ENCODE results near the gene MFAP3L.
"Not testable (repeated sequence)": the region's sequence is repeated elsewhere in the genome, so short reads cannot be mapped to it uniquely, and the experiment has no call there.

The MFAP3L gene

GRCh38 chr4:169985881-169986280, 40.3 kb downstream of the MFAP3L start:
- no peak for DNase-seq

GRCh38 chr4:169984745-169985144, 41.5 kb downstream of the MFAP3L start:
- DNase-seq: no peak

- DNase-seq: no peak
Observed at GRCh38 chr4:169984173-169984572, 42.0 kb downstream of the MFAP3L start.

GRCh38 chr4:169976951-169977350, 49.2 kb downstream of the MFAP3L start:
- DNase-seq: no peak

GRCh38 chr4:169975838-169976796, 50.1 kb downstream of the MFAP3L start:
- DNase-seq: no peak

- DNase-seq: no peak
Observed at GRCh38 chr4:169975131-169975837, 50.9 kb downstream of the MFAP3L start.

GRCh38 chr4:169971456-169972015, 54.7 kb downstream of the MFAP3L start:
- no peak for DNase-seq

- no peak for DNase-seq
Observed at GRCh38 chr4:169968999-169969398, 57.2 kb downstream of the MFAP3L start.

- no peak for DNase-seq
Observed at GRCh38 chr4:169963998-169964397, 62.2 kb downstream of the MFAP3L start.

GRCh38 chr4:169959254-169959653, 66.9 kb downstream of the MFAP3L start:
- DNase-seq: no peak

- DNase-seq: no peak
Observed at GRCh38 chr4:169958629-169959028, 67.6 kb downstream of the MFAP3L start.

GRCh38 chr4:169957785-169958184, 68.4 kb downstream of the MFAP3L start:
- DNase-seq: no peak

GRCh38 chr4:169956091-169956843, 69.9 kb downstream of the MFAP3L start:
- DNase-seq: no peak

GRCh38 chr4:169955521-169955920, 70.7 kb downstream of the MFAP3L start:
- no peak for DNase-seq

GRCh38 chr4:169952236-169953002, 73.8 kb downstream of the MFAP3L start:
- no peak for DNase-seq

GRCh38 chr4:169948271-169948670, 77.9 kb downstream of the MFAP3L start:
- no peak for DNase-seq

- no peak for DNase-seq
Observed at GRCh38 chr4:169945636-169946035, 80.6 kb downstream of the MFAP3L start.

GRCh38 chr4:169943601-169944000, 82.6 kb downstream of the MFAP3L start:
- DNase-seq: not testable (repeated sequence)

GRCh38 chr4:169941141-169941540, 85.1 kb downstream of the MFAP3L start:
- DNase-seq: no peak

- no peak for DNase-seq
Observed at GRCh38 chr4:169940460-169940859, 85.7 kb downstream of the MFAP3L start.

All from SW 1271 (cell line).